IMR-90 (cell line): ENCODE measurements around the gene GFY. TPM values are rescaled to one million over a fixed set of nuclear protein-coding genes. Genes with fewer than 3 reads are reported as not detected.

Source experiments
- ATAC-seq: fragments of 200-7000 bp; cut with Tn5 transposase; 2 replicates; pipeline ENCODE4 v1.9.1; 2020; ENCODE audit warnings: low read depth, mild to moderate bottlenecking, moderate library complexity
- BruUV-seq: library from RNA; stranded (reverse); fragments of 400-500 nt; replicated peaks from 2 replicates; lab custom pipeline; 2021; lab: Mats Ljungman, UMichigan
- CTCF ChIA-PET: fragments of 300-600 bp; formaldehyde crosslinking; extraction: SDS; loops from one replicate; lab custom pipeline; 2021; ENCODE audit warnings: antibody characterized with exemption; lab: Yijun Ruan, JAX
- POLR2A ChIA-PET: fragments of 300-600 bp; sonication (Branson Sonifier 250); formaldehyde crosslinking; loops from one replicate; lab custom pipeline; 2022; ENCODE audit warnings: antibody characterized with exemption; ENCODE audit not compliant: unreplicated experiment; lab: Charles Lee
- DNase-seq: peaks from one replicate; pipeline ENCODE4 v3.0.0; 2013
- H2AFZ ChIP-seq: replicated peaks from 2 replicates; pipeline ENCODE3; 2013; ENCODE audit warnings: low read length, mild to moderate bottlenecking; ENCODE audit not compliant: poor library complexity
- H2AK5ac ChIP-seq: 2 replicates; pipeline ENCODE4 v1.6.1; 2013; ENCODE audit warnings: low read depth, low read length, inconsistent platforms
- H2AK9ac ChIP-seq: replicated peaks from 2 replicates; pipeline ENCODE3; 2013; ENCODE audit warnings: mild to moderate bottlenecking, low read depth, low read length, moderate library complexity; ENCODE audit not compliant: poor library complexity
- H2BK120ac ChIP-seq: 2 replicates; pipeline ENCODE4 v1.6.1; 2013; ENCODE audit warnings: low read depth, low read length, inconsistent platforms
- H2BK15ac ChIP-seq: 3 replicates; pipeline ENCODE4 v1.6.1; 2013; ENCODE audit warnings: low read depth, low read length, inconsistent platforms
- H2BK20ac ChIP-seq: 2 replicates; pipeline ENCODE4 v1.6.1; 2013; ENCODE audit warnings: low read depth, mild to moderate bottlenecking, inconsistent platforms, low read length, moderate library complexity
- H2BK5ac ChIP-seq: 2 replicates; pipeline ENCODE4 v1.6.1; 2013; ENCODE audit warnings: mild to moderate bottlenecking, low read depth, low read length, inconsistent platforms; ENCODE audit not compliant: poor library complexity, severe bottlenecking
- H3K14ac ChIP-seq: replicated peaks from 2 replicates; pipeline ENCODE4 v1.6.1; 2013; ENCODE audit warnings: low read depth, low read length, inconsistent platforms
- H3K18ac ChIP-seq: 2 replicates; pipeline ENCODE4 v1.6.1; 2013; ENCODE audit warnings: low read depth, low read length, control low read depth
- H3K23ac ChIP-seq: 2 replicates; pipeline ENCODE4 v1.6.1; 2013; ENCODE audit warnings: low read depth, low read length, inconsistent platforms
- H3K27ac ChIP-seq: 2 replicates; pipeline ENCODE4 v1.5.1; 2013; ENCODE audit warnings: mild to moderate bottlenecking, control low read depth, low read length; ENCODE audit not compliant: insufficient read depth
- H3K27me3 ChIP-seq: 2 replicates; pipeline ENCODE4 v1.6.1; 2013; ENCODE audit warnings: low read length; ENCODE audit not compliant: control insufficient read depth, insufficient read depth
- H3K36me3 ChIP-seq: 2 replicates; pipeline ENCODE4 v1.6.1; 2013; ENCODE audit warnings: low read length, mixed read lengths; ENCODE audit not compliant: control insufficient read depth, insufficient read depth
- H3K4ac ChIP-seq: 2 replicates; pipeline ENCODE4 v1.6.1; 2013; ENCODE audit warnings: low read depth, low read length, inconsistent platforms
- H3K4me1 ChIP-seq: 2 replicates; pipeline ENCODE4 v1.6.1; 2013; ENCODE audit warnings: low read length, mixed read lengths; ENCODE audit not compliant: control insufficient read depth, insufficient read depth
- H3K4me2 ChIP-seq: 2 replicates; pipeline ENCODE4 v1.6.1; 2013; ENCODE audit warnings: low read depth, mild to moderate bottlenecking, control low read depth, low read length, moderate library complexity
- H3K4me3 ChIP-seq: 2 replicates; pipeline ENCODE4 v1.5.1; 2013; ENCODE audit warnings: low read depth, mild to moderate bottlenecking, control low read depth, low read length, moderate library complexity; ENCODE audit not compliant: insufficient read depth
- H3K56ac ChIP-seq: 2 replicates; pipeline ENCODE4 v1.6.1; 2013; ENCODE audit warnings: low read length, inconsistent platforms; ENCODE audit not compliant: insufficient read depth; ENCODE audit errors: extremely low read depth
- H3K79me1 ChIP-seq, 2 experiments: 2 replicates each; pipeline ENCODE4 v1.6.1; 2013; ENCODE audit warnings: low read length in 2 of 2, inconsistent platforms in 1 of 2, low read depth in 1 of 2
- H3K9ac ChIP-seq: 2 replicates; pipeline ENCODE4 v1.6.1; 2013; ENCODE audit warnings: low read depth, low read length, control low read depth
- H3K9me1 ChIP-seq: 2 replicates; pipeline ENCODE4 v1.6.1; 2013; ENCODE audit warnings: low read length, inconsistent platforms; ENCODE audit not compliant: insufficient read depth
- H3K9me3 ChIP-seq: 2 replicates; pipeline ENCODE4 v1.6.1; 2013; ENCODE audit warnings: low read length; ENCODE audit not compliant: control insufficient read depth, insufficient read depth
- H4K20me1 ChIP-seq: 2 replicates; pipeline ENCODE4 v1.6.1; 2013; ENCODE audit warnings: low read length, inconsistent platforms; ENCODE audit not compliant: insufficient read depth
- H4K5ac ChIP-seq: 2 replicates; pipeline ENCODE4 v1.6.1; 2013; ENCODE audit warnings: mild to moderate bottlenecking, low read depth, low read length, control low read depth
- H4K8ac ChIP-seq, 2 experiments: 2 replicates each; pipeline ENCODE4 v1.6.1; 2013; ENCODE audit warnings: low read depth in 2 of 2, low read length in 2 of 2, control low read depth in 1 of 2, inconsistent platforms in 1 of 2
- H4K91ac ChIP-seq: 2 replicates; pipeline ENCODE4 v1.6.1; 2013; ENCODE audit warnings: low read depth, low read length, inconsistent platforms; ENCODE audit not compliant: insufficient read depth
- BHLHE40 ChIP-seq: fragments of 150-350 bp; IDR thresholded peaks from 2 replicates; pipeline ENCODE4 v1.6.1; 2016; ENCODE audit warnings: mild to moderate bottlenecking, low read depth, low read length
- CEBPB ChIP-seq: IDR thresholded peaks from 2 replicates; pipeline ENCODE4 v1.6.1; 2012; ENCODE audit warnings: low read depth, low read length, improper control_type of control experiment
- CHD1 ChIP-seq: IDR thresholded peaks from 2 replicates; pipeline ENCODE4 v1.6.1; 2012; ENCODE audit warnings: low read depth, low read length, improper control_type of control experiment
- CTCF ChIP-seq: conservative IDR thresholded peaks from 2 replicates; pipeline ENCODE4 v1.5.1; 2012; ENCODE audit warnings: mild to moderate bottlenecking, low read depth, low read length, improper control_type of control experiment
- FOS ChIP-seq: fragments of 150-350 bp; IDR thresholded peaks from 2 replicates; pipeline ENCODE4 v1.6.1; 2016; ENCODE audit warnings: low read depth, low read length
- MAFK ChIP-seq: IDR thresholded peaks from 2 replicates; pipeline ENCODE4 v1.6.1; 2012; ENCODE audit warnings: low read depth, low read length, improper control_type of control experiment
- MAZ ChIP-seq: IDR thresholded peaks from 2 replicates; pipeline ENCODE4 v1.6.1; 2012; ENCODE audit warnings: low read depth, mild to moderate bottlenecking, low read length, improper control_type of control experiment, moderate library complexity, borderline replicate concordance
- MXI1 ChIP-seq: IDR thresholded peaks from 2 replicates; pipeline ENCODE4 v1.6.1; 2012; ENCODE audit warnings: low read depth, mild to moderate bottlenecking, low read length, moderate library complexity, borderline replicate concordance
- NFE2L2 ChIP-seq: fragments of 150-350 bp; IDR thresholded peaks from 2 replicates; pipeline ENCODE4 v1.6.1; 2016; ENCODE audit warnings: low read depth, mild to moderate bottlenecking, low read length
- POLR2A ChIP-seq: IDR thresholded peaks from 2 replicates; pipeline ENCODE4 v1.6.1; 2012; ENCODE audit warnings: mild to moderate bottlenecking, low read depth, low read length
- RAD21 ChIP-seq: IDR thresholded peaks from 2 replicates; pipeline ENCODE4 v1.6.1; 2012; ENCODE audit warnings: low read length, improper control_type of control experiment
- RCOR1 ChIP-seq: IDR thresholded peaks from 2 replicates; pipeline ENCODE4 v1.6.1; 2012; ENCODE audit warnings: mild to moderate bottlenecking, low read length, improper control_type of control experiment; ENCODE audit not compliant: insufficient replicate concordance
- RFX5 ChIP-seq: IDR thresholded peaks from 2 replicates; pipeline ENCODE4 v1.8.0; 2012; ENCODE audit warnings: low read depth, mild to moderate bottlenecking, low read length, moderate library complexity
- SMC3 ChIP-seq: fragments of 150-350 bp; IDR thresholded peaks from 2 replicates; pipeline ENCODE4 v1.6.1; 2016; ENCODE audit warnings: low read depth, mild to moderate bottlenecking, antibody characterized with exemption, low read length, moderate library complexity
- WGBS, 2 experiments: methylation state at CpG; one replicate each; pipeline versions ENCODE4 v1.1.5 to v1.1.7; 2013; ENCODE audit warnings: missing lambda C conversion rate in 2 of 2; ENCODE audit not compliant: insufficient read length in 1 of 2; ENCODE audit errors: extremely low coverage in 2 of 2; 5-methylcytosine and 5-hydroxymethylcytosine counted together
- dilution Hi-C: fragments of 300-500 bp; cut with HindIII; formaldehyde crosslinking; loops from one replicate; pipeline ENCODE4 v1.14.3; 2018; ENCODE audit warnings: low sequenced_read_pairs; ENCODE audit not compliant: unreplicated experiment
- in situ Hi-C: fragments of 300-500 bp; cut with MboI; formaldehyde crosslinking; loops from 3 replicates; pipeline ENCODE4 v1.14.3; 2019; ENCODE audit warnings: low sequenced_read_pairs, inconsistent platforms, mixed read lengths
- intact Hi-C: fragments of 100-400 bp; cut with micrococcal nuclease; formaldehyde crosslinking; loops from 2 replicates; pipeline ENCODE4 v1.10.0; 2022
- polyA plus RNA-seq, 3 experiments: library from polyadenylated mRNA; depleted of rRNA; stranded (reverse); fragments of >200 nt; gene quantifications; 2 replicates each; pipeline ENCODE4 v1.2.3, GENCODE V29; 2012; ENCODE audit warnings: low replicate concordance in 1 of 3
- total RNA-seq: library from RNA; depleted of rRNA; stranded (reverse); fragments of >200 nt; gene quantifications from 2 replicates; pipeline ENCODE4 v1.2.3, GENCODE V29; 2012
- TF ChIP-seq, protein P1 (sequence below): fragments of 150-350 bp; IDR thresholded peaks from 2 replicates; pipeline ENCODE4 v1.6.1; 2016; ENCODE audit warnings: low read depth, mild to moderate bottlenecking, low read length, moderate library complexity, borderline replicate concordance
- TF ChIP-seq, protein P2 (sequence below): fragments of 150-350 bp; IDR thresholded peaks from 2 replicates; pipeline ENCODE4 v1.6.1; 2017; ENCODE audit warnings: mild to moderate bottlenecking, antibody characterized with exemption, low read length, low read depth

The GFY gene
- total and polyA plus RNA-seq, 2 of the 4 experiments (the other 2 are of a cell fraction): not detected

DNA sequence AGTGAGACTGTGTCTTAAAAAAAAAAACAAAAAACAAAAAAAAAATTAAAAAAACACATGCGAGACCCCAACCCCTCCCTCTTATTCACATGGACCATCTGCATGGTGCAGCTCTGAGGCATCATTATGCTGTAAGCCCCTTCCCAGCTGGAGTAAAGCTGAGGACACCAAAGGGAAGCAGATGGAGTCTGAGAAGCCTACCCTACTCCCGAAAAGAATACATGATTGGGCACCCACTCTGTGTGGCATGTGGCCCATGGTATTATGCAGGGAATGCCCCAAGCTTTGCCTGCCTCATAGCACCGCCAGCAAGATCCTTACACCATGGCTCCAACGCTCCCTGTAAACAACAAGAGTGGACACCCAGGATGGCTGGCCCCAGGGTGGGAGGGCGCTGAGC is 6.7 kb upstream of the GFY start:
- DNase-seq (no peak), ATAC-seq (no peak)
- POLR2A ChIA-PET: no interaction called here
- Histone ChIP-seq H3K27ac (no peak overlapping the region), H3K14ac (no peak overlapping the region), H2AK9ac (no peak overlapping the region), H3K4me2 (no peak overlapping the region), H2AK5ac (no peak overlapping the region), H4K8ac (no peak overlapping the region), H2AFZ (no peak overlapping the region), H3K4me3 (no peak overlapping the region), H3K27me3 (peaks cover 83% of the 10 kb centered on the region), H4K91ac (no peak overlapping the region), H3K23ac (no peak overlapping the region), H4K5ac (no peak overlapping the region), H2BK120ac (no peak overlapping the region), H3K56ac (no peak overlapping the region), H2BK5ac (no peak overlapping the region), H3K9me1 (no peaks in the 10 kb centered on the region), H3K9ac (no peak overlapping the region), H3K4me1 (peaks cover 2% of the 10 kb centered on the region; the same call in 1 of the 2 replicates), H2BK15ac (no peak overlapping the region), H3K36me3 (no peaks in the 10 kb centered on the region), H3K79me1 (no peaks in the 10 kb centered on the region), H4K20me1 (no peaks in the 10 kb centered on the region), H2BK20ac (no peak overlapping the region), H3K4ac (no peak overlapping the region), H3K18ac (no peak overlapping the region), H3K9me3 (no peaks in the 10 kb centered on the region)
- dilution Hi-C loops: no loop called here
- WGBS, 2 experiments: no CpG with 5 or more reads among the region's 5 CpGs
- no TSS peak for BruUV-seq
- CTCF ChIA-PET: no interaction called here
- intact Hi-C loops: no loop called here
- in situ Hi-C loops: no loop called here
- TF ChIP-seq CTCF: no peak
- TF ChIP-seq, protein P1, sequence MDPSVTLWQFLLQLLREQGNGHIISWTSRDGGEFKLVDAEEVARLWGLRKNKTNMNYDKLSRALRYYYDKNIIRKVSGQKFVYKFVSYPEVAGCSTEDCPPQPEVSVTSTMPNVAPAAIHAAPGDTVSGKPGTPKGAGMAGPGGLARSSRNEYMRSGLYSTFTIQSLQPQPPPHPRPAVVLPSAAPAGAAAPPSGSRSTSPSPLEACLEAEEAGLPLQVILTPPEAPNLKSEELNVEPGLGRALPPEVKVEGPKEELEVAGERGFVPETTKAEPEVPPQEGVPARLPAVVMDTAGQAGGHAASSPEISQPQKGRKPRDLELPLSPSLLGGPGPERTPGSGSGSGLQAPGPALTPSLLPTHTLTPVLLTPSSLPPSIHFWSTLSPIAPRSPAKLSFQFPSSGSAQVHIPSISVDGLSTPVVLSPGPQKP: no peak
- TF ChIP-seq MAZ: no peak
- no peak for TF ChIP-seq FOS
- TF ChIP-seq, protein P2, sequence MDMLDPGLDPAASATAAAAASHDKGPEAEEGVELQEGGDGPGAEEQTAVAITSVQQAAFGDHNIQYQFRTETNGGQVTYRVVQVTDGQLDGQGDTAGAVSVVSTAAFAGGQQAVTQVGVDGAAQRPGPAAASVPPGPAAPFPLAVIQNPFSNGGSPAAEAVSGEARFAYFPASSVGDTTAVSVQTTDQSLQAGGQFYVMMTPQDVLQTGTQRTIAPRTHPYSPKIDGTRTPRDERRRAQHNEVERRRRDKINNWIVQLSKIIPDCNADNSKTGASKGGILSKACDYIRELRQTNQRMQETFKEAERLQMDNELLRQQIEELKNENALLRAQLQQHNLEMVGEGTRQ: no peak
- no peak for TF ChIP-seq BHLHE40
- TF ChIP-seq RCOR1: no peak
- no peak for TF ChIP-seq NFE2L2
- no peak for TF ChIP-seq MXI1
- no peak for TF ChIP-seq RAD21
- no peak for TF ChIP-seq CEBPB
- no peak for TF ChIP-seq POLR2A
- TF ChIP-seq CHD1: no peak
- TF ChIP-seq MAFK: no peak
- no peak for TF ChIP-seq SMC3
- no peak for TF ChIP-seq RFX5
